ENCODE results near the gene NRXN3. TPM values are rescaled to one million over a fixed set of nuclear protein-coding genes. Genes with fewer than 3 reads are reported as not detected.

Gene NRXN3
- total and polyA plus RNA-seq, 8 donors, result 0.29 to 41.1 (median 9.1) TPM

- no peak overlapping the region for H3K4me3 ChIP-seq
- no peak overlapping the region for H3K27ac ChIP-seq
- WGBS, 5 donors, result 58 to 61% (median 59%) methylated on average over 4 of the region's 4 CpGs
- TF ChIP-seq POLR2AphosphoS5 (IDR thresholded peaks at IDR 0.05) (no peak), CTCF (IDR thresholded peaks at IDR 0.05) (peak in 4 of 7 experiments; percentile 24 to 51 (median 29))
- intact Hi-C loops (cut with DNase I; ENCODE audit: low total_unique reads), result no loop called here
- no peaks in the 10 kb centered on the region for H3K36me3 ChIP-seq
- peak in 1 of 2 donors; percentile 42 for DNase-seq
- H3K9me3 ChIP-seq, result no peaks in the 10 kb centered on the region
- H3K27me3 ChIP-seq, result no peaks in the 10 kb centered on the region
- H3K4me1 ChIP-seq, result no peaks in the 10 kb centered on the region
Observed at GRCh38 chr14:78758333-78758732, 588.2 kb downstream of the NRXN3 start.

GRCh38 chr14:78762331-78762730, 592.2 kb downstream of the NRXN3 start:
- no peaks in the 10 kb centered on the region for H3K36me3 ChIP-seq
- no peaks in the 10 kb centered on the region for H3K4me1 ChIP-seq
- H3K9me3 ChIP-seq, result no peaks in the 10 kb centered on the region
- TF ChIP-seq EP300 (IDR thresholded peaks at IDR 0.05), result no peak
- no peak for TF ChIP-seq CTCF (IDR thresholded peaks at IDR 0.05)
- no peak for TF ChIP-seq POLR2AphosphoS5 (IDR thresholded peaks at IDR 0.05)
- TF ChIP-seq POLR2A (IDR thresholded peaks at IDR 0.05), result no peak
- no peaks in the 10 kb centered on the region for H3K27me3 ChIP-seq
- intact Hi-C loops (cut with DNase I; ENCODE audit: low total_unique reads), result no loop called here
- DNase-seq, result no peak
- WGBS, 5 donors, result 88 to 94% (median 92%) methylated on average over 7 of the region's 7 CpGs
- H3K27ac ChIP-seq, result no peak overlapping the region
- H3K4me3 ChIP-seq, result no peak overlapping the region

GRCh38 chr14:78763746-78764145, 593.6 kb downstream of the NRXN3 start:
- WGBS, 5 donors, result 91 to 100% (median 97%) methylated on average over 1 of the region's 1 CpG

GRCh38 chr14:78764240-78764639, 594.1 kb downstream of the NRXN3 start:
- DNase-seq, result peak in 1 of 2 donors; percentile 6
- 29 to 48% (median 42%) methylated on average over 5 of the region's 5 CpGs for WGBS, 5 donors

More at GRCh38 chr14:78763746-78764145, 593.6 kb downstream of the NRXN3 start:
- intact Hi-C loops (cut with DNase I; ENCODE audit: low total_unique reads), result no loop called here
- Histone ChIP-seq H3K4me1 (no peaks in the 10 kb centered on the region), H3K36me3 (no peaks in the 10 kb centered on the region), H3K4me3 (no peak overlapping the region), H3K9me3 (no peaks in the 10 kb centered on the region), H3K27me3 (no peaks in the 10 kb centered on the region), H3K27ac (no peak overlapping the region)
- no peak for TF ChIP-seq POLR2A (IDR thresholded peaks at IDR 0.05)
- TF ChIP-seq CTCF (IDR thresholded peaks at IDR 0.05), result no peak
- TF ChIP-seq POLR2AphosphoS5 (IDR thresholded peaks at IDR 0.05), result no peak
- no peak for TF ChIP-seq EP300 (IDR thresholded peaks at IDR 0.05)
- no peak for DNase-seq

More at GRCh38 chr14:78764240-78764639, 594.1 kb downstream of the NRXN3 start:
- Histone ChIP-seq H3K36me3 (no peaks in the 10 kb centered on the region), H3K27me3 (no peaks in the 10 kb centered on the region), H3K9me3 (no peaks in the 10 kb centered on the region), H3K4me1 (no peaks in the 10 kb centered on the region), H3K4me3 (no peak overlapping the region), H3K27ac (no peak overlapping the region)
- intact Hi-C loops (cut with DNase I; ENCODE audit: low total_unique reads), result no loop called here
- TF ChIP-seq EP300 (IDR thresholded peaks at IDR 0.05) (no peak), POLR2AphosphoS5 (IDR thresholded peaks at IDR 0.05) (no peak), CTCF (IDR thresholded peaks at IDR 0.05) (no peak), POLR2A (IDR thresholded peaks at IDR 0.05) (no peak)

Measured in stomach (tissue), 9 donors.